GM11168 (cell line): ENCODE data around the gene ADD1.

Experiments
- in situ Hi-C: fragments of 300-500 bp; cut with MboI; formaldehyde crosslinking; loops from one replicate; pipeline ENCODE4 v1.12.0; 2022; ENCODE audit warnings: low sequenced_read_pairs; ENCODE audit not compliant: unreplicated experiment

ADD1 gene

GRCh38 chr4:2843263-2843940 lies at the start of gene ADD1:
ADD1 (plus strand) TSS chr4:2843844; CDS start chr4:2875916, 32,072 bp downstream.
- in situ Hi-C loops: no loop called here

- in situ Hi-C loops: no loop called here
Measured at GRCh38 chr4:2794486-2795299, 49.0 kb upstream of the ADD1 start.

GRCh38 chr4:2795300-2795892 lies 48.2 kb upstream of the ADD1 start:
- in situ Hi-C loops: no loop called here

GRCh38 chr4:2795893-2796848 lies 47.5 kb upstream of the ADD1 start:
- in situ Hi-C loops: no loop called here

GRCh38 chr4:2796849-2797544 lies 46.6 kb upstream of the ADD1 start:
- in situ Hi-C loops: no loop called here

- in situ Hi-C loops: no loop called here
Measured at GRCh38 chr4:2797545-2798305, 45.9 kb upstream of the ADD1 start.

GRCh38 chr4:2798399-2799223 lies 45.0 kb upstream of the ADD1 start:
- in situ Hi-C loops: no loop called here

GRCh38 chr4:2799224-2799911 lies 44.3 kb upstream of the ADD1 start:
- in situ Hi-C loops: no loop called here

- in situ Hi-C loops: no loop called here
Measured at GRCh38 chr4:2799971-2800690, 43.5 kb upstream of the ADD1 start.

GRCh38 chr4:2800691-2801596 lies 42.7 kb upstream of the ADD1 start:
- in situ Hi-C loops: no loop called here

GRCh38 chr4:2802618-2803531 lies 40.8 kb upstream of the ADD1 start:
- in situ Hi-C loops: no loop called here

GRCh38 chr4:2803624-2804448 lies 39.8 kb upstream of the ADD1 start:
- in situ Hi-C loops: no loop called here

GRCh38 chr4:2804449-2804972 lies 39.1 kb upstream of the ADD1 start:
- in situ Hi-C loops: no loop called here
